Endothelial cell of hepatic sinusoid (primary cell): ENCODE data around the gene RAMP3.
"Not testable (repeated sequence)": the region's sequence is repeated elsewhere in the genome, so short reads cannot be mapped to it uniquely, and the experiment has no call there.

Experiments used
- in situ Hi-C: cut with HindIII; loops from 2 replicates; pipeline ENCODE4 v1.10.0; 2017; ENCODE audit warnings: low sequenced_read_pairs

The RAMP3 gene

GRCh38 chr7:45130910-45131309, 26.7 kb upstream of the RAMP3 start:
- in situ Hi-C loops, result no loop called here

GRCh38 chr7:45131891-45132290, 25.7 kb upstream of the RAMP3 start:
- in situ Hi-C loops, result no loop called here

GRCh38 chr7:45132708-45133320, 24.8 kb upstream of the RAMP3 start:
- in situ Hi-C loops, result no loop called here

- in situ Hi-C loops, result no loop called here
These were observed 24.2 kb upstream of the RAMP3 start for GRCh38 chr7:45133352-45133751.

GRCh38 chr7:45133877-45134276, 23.7 kb upstream of the RAMP3 start:
- in situ Hi-C loops, result no loop called here

GRCh38 chr7:45136106-45137060, 21.2 kb upstream of the RAMP3 start:
- in situ Hi-C loops, result no loop called here

- in situ Hi-C loops, result no loop called here
These were observed 18.9 kb upstream of the RAMP3 start for GRCh38 chr7:45138433-45139267.

DNA sequence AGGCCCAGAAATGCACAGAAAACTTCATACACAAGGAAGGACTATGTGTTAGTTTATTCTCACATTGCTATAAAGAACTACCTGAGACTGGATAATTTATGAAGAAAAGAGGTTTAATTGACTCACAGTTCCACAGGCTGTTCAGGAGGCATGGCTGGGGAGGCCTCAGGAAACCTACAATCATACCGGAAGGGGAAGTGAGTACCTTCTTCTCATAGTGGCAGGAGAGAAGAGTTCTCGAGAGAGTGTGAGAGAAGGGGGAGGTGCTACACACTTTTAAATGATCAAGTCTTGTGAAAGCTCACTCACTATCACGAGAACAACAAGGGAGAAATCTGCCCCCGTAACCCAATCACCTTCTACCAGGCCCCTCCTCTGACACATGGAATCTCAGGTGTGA, 16.8 kb upstream of the RAMP3 start:
- in situ Hi-C loops, result no loop called here

DNA sequence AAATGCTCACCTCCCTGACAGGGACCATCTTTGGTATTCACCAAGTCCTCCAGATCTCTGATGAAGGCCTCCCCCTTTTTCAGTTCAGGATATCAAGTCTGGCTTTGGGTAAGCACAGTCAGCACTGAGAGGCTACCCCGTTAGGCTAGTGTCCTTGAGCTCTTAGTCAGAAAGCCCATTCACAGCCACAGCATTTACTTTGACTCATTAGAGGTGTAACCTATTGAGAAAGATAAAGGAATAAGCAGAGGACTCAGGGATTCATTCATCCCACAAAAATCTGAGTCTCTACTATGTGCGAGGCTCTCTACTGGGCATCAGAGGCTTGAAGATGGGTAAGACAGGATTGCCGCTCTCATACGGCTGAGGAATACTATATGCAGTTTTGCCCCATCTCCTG, 14.0 kb upstream of the RAMP3 start:
- in situ Hi-C loops, result no loop called here

DNA sequence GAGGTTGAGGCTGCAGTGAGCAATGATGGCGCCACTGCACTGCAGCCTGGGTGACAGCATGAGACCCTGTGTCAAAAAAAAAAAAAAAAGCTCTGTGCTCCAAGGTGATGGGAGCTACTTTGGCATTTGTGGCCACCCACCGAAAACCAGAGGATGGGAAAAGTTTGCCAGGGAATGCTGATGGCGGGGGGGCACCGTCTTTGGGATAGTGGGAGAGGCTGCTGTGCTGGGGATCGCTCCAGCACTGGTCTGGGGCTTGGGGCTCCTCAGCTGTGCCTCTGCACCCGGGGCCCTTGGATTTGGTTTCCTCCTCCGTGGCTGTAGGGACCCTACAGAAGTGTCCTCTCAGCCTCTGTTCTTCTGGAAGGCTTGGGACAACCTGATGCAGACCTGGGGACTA, 11.7 kb upstream of the RAMP3 start:
- in situ Hi-C loops, result no loop called here

DNA sequence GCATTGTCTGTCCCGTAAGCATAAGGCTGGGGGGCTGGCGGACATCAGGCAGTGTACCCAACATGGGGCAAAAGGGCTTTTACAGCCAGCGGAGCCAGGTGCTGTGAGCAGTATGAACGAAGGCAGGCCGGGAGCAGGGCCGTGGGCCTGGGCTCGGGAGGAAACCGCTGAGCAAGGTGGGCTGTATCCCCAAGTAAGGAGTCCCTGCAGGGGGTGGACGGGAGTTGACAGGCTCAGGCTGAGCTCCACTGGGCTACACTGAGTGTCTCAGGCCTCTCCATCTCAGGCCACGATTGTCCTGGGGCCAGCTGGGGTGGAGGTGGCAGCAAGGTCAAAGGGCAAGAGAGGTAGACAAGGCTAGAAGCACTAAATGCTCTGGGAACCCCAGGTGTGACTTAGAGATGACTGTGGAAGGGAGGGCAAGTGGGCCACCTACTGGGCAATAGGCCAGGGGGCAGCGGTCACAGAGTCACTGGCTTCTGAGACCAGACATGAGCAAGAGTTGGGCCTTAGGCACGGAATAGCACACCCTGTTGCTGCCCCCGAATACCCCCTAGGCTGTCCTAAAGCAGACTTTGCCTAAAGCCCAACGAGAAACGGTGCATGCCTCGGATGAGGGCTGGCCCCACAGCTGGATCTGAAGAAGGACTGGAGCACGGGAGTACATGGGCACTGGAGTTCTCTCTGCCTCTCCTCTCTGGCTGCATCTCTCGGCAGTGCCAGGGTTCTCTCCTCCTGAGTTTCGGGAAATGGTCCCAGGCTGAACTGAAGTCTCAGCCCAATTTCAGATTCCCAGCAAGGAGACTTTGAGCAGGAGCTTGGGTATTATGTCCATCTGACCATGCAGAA, 10.8 kb upstream of the RAMP3 start:
- in situ Hi-C loops, result no loop called here

DNA sequence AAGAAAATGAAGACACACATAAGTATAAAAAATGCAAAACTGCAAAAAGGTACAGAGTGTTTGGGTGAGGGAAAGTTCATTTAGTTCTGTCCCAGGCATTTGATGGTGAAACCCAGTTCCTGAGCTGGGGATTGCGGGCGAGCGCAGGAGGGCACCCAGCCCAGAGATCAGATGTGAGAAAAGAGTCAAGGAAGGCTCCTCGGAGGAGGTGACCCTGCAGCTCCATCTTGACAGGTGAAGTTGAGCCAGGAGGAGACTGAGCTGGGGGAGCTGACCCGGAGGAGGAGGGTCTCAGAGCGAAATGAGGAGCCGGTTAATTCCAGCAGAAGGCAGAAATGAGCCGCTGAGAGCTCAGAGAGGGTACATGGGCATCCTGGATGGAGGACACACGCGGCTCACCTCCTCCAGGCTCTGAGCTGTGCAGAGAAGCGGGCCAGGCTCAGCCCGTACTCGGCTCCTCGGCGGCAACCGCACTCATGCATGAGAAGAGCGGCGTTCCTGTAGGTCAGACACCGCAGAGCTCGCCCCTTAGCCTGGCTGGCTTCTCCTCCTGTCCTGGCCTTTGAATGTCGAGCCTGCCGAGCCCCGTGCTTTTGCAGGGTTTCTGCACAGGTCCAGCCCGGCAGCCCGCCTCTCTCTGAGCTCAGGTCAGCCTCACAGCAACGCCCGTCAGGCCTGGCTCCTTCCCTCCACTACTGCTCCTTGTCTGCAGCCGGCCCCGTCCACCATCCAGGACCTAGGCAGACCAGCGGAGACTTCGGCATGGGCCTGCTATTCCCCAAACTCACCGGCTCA, 9.5 kb upstream of the RAMP3 start:
- in situ Hi-C loops, result no loop called here

- in situ Hi-C loops, result no loop called here
These were observed 9.0 kb upstream of the RAMP3 start for GRCh38 chr7:45148653-45148973.

- in situ Hi-C loops, result no loop called here
These were observed 8.0 kb upstream of the RAMP3 start for GRCh38 chr7:45149606-45150005.

GRCh38 chr7:45150199-45150598, 7.4 kb upstream of the RAMP3 start:
- in situ Hi-C loops, result no loop called here

- in situ Hi-C loops, result no loop called here
These were observed 6.4 kb upstream of the RAMP3 start for GRCh38 chr7:45151131-45151684.

DNA sequence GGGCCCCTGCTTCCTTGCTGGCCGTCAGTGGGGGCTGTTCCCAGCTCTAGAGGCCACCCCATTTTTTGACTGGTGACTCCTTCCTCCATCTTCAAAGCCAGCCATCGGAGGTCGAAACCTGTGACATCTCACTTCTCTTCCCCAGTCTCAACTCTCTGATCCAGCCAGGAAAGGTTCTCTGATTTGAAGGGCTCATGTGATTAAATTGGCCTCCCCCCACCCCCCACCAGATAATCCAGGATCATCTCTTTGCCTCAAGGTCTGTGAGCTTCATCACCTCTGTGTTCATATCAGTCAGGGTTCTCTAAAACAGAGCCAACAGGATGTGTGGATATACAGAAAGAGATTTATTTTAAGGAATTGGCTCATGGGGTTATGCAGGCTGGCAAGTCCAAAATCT, 5.6 kb upstream of the RAMP3 start:
- in situ Hi-C loops, result no loop called here

DNA sequence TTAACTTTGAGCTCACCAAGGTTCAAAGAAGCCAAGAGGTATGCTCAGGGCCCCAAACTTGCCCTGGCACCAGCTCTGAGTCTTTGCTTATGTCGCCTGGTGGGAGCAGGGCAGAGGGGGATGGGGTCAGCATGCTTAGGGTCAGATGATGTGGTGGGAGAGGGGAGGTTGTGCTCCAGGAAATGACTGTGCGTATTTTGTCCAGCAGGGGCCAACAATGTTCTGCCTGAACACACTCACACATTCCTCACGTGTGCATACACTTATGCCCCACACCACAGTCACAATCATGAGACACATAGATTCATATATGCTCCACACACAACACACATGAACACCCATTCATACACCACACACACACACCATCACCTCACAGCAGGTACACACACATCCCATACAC, 4.4 kb upstream of the RAMP3 start:
- in situ Hi-C loops, result no loop called here

DNA sequence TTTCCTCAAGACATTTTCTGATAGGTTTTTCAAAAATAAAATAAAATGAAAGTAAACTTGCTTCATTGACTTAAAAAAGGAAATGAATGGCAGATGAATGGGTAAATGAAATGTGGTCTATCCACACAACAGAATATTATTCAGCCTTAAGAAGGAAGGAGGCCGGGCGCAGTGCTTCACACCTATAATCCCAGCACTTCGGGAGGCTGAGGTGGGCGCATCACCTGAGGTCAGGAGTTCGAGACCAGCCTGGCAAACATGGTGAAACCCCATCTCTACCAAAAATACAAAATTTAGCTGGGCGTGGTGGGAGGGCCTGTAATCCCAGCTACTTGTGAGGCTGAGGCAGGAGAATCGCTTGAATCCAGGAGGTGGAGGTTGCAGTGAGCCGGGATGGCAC, 3.7 kb upstream of the RAMP3 start:
- in situ Hi-C loops, result not testable (repeated sequence)
